NCI-H2196 (cell line): ENCODE measurements around the gene DUSP28.

Experiments used
- DNase-seq: peaks from one replicate; lab custom pipeline; 2025; ENCODE audit not compliant: unreplicated experiment; lab: John Stamatoyannopoulos, UW

Gene DUSP28

GRCh38 chr2:240585681-240586197, 25.6 kb downstream of the DUSP28 start:
- DNase-seq = no peak

- DNase-seq = peak; percentile 97
Observed at GRCh38 chr2:240586198-240586918, 26.2 kb downstream of the DUSP28 start, which contains the start of gene CAPN10. CAPN10 (plus strand) TSS chr2:240586734; CDS start chr2:240586912, 178 bp downstream.

- peak; percentile 53 for DNase-seq
Observed at GRCh38 chr2:240586919-240587800, 27.0 kb downstream of the DUSP28 start.

GRCh38 chr2:240588006-240588655, 28.0 kb downstream of the DUSP28 start:
- DNase-seq = no peak

GRCh38 chr2:240588669-240589068, 28.5 kb downstream of the DUSP28 start:
- no peak for DNase-seq

- DNase-seq = no peak
Observed at GRCh38 chr2:240589375-240589774, 29.2 kb downstream of the DUSP28 start.

GRCh38 chr2:240589850-240590525, 29.8 kb downstream of the DUSP28 start:
- DNase-seq = no peak

GRCh38 chr2:240590681-240591111, 30.5 kb downstream of the DUSP28 start:
- DNase-seq = no peak

- DNase-seq = no peak
Observed at GRCh38 chr2:240591226-240591625, 31.1 kb downstream of the DUSP28 start.

- no peak for DNase-seq
Observed at GRCh38 chr2:240591784-240592183, 31.6 kb downstream of the DUSP28 start.

- DNase-seq = no peak
Observed at GRCh38 chr2:240593026-240593702, 33.0 kb downstream of the DUSP28 start.

- DNase-seq = no peak
Observed at GRCh38 chr2:240593703-240594451, 33.7 kb downstream of the DUSP28 start.

- no peak for DNase-seq
Observed at GRCh38 chr2:240594511-240595380, 34.6 kb downstream of the DUSP28 start.

GRCh38 chr2:240595381-240596079, 35.4 kb downstream of the DUSP28 start:
- peak; percentile 49 for DNase-seq

GRCh38 chr2:240596080-240596460, 35.9 kb downstream of the DUSP28 start:
- DNase-seq = no peak

- peak; percentile 7 for DNase-seq
Observed at GRCh38 chr2:240596491-240596931, 36.4 kb downstream of the DUSP28 start.

GRCh38 chr2:240597054-240597418, 36.9 kb downstream of the DUSP28 start:
- DNase-seq = no peak
